ENCODE measurements around the gene PCGF3.
"Not testable (repeated sequence)": the region's sequence is repeated elsewhere in the genome, so short reads cannot be mapped to it uniquely, and the experiment has no call there.

PCGF3 gene

DNA sequence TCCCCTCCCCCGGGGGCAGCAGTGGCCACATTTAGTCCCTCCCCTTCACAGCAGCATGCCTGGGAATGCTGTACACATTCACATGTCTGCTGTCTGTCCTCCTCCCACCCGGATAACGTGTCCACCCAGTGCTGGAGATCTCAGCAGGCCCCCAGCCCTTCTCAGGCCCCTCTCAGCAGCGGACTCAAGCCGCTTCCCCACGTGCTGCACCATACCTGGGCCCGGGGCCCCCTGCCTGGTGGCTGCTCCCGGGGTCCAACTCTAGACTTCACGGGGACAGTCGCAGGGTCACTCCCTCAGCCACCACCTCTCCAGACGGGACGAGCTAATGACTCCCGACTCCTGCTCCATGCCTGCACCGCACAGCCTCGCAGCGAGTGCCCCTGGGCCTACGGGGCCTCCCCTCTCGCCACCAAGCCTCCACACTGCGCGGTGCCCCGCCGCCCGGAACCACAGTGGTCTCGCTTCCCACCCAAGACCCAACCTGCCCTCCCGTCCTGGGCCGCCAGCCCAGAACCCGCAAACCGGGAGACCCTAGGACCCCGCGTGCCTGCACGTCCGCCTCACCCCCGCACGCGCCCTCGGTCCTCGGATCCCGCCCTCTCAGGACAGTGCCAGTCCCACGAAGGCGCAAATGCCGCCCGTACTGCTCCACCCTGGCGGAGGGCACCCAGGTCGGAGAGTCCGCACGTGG is 1.3 kb upstream of the PCGF3 start:
- no peak for DNase-seq (ENCODE audit: low read depth)

- DNase-seq (ENCODE audit: low read depth) = no peak
These were observed 708 bp upstream of the PCGF3 start for GRCh38 chr4:704971-705277.

DNA sequence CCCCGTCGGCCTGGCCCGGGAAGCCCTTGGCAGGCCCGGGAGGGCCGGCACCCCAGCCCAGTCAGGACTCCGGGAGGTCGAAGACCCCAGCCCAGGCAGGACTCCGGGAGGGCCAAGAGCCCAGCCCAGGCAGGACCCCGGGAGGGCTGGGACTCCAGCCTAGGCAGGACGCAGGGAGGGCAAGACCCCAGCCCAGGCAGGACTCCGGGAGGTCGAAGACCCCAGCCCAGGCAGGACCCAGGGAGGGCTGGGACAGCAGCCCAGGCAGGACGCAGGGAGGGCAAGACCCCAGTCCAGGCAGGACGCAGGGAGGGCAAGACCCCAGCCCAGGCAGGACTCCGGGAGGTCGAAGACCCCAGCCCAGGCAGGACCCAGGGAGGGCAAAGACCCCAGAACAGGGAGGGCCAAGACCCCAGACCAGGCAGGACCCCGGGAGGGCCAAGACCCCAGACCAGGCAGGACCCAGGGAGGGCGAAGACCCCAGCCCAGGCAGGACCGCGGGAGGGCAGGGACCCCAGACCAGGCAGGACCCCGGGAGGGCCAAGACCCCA is 526 bp downstream of the PCGF3 start:
- not testable (repeated sequence) for DNase-seq (ENCODE audit: low read depth)

DNA sequence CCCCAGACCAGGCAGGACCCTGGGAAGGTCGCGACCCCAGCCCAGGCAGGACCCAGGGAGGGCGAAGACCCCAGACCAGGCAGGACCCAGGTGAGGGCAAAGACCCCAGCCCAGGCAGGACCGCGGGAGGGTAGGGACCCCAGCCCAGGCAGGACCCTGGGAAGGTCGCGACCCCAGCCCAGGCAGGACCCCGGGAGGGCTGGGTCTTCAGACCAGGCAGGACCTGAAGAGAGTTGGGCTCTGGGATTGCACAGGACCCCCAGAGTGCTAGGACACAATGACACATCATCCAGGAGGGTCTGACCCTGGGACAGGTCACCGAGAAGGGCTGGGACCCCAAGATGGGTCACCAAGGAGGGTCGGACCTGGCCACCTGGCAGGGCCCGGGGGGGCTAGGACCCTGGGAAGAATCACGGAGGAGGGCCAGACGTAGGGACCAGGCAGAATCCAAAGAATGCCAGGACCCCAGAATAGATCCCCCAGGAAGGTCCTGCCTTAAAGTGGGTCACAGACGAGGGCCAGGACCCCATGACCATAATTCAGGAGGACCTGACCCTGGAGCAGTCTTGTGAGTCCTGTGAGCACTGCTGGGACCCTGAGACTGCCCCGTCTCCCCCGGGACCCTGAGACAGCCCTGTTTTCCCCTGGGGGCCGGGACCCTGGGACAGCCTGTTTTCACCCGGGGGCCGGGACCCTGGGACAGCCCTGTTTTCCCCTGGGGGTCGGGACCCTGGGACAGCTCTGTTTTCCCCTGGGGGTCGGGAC is 1.4 kb downstream of the PCGF3 start:
- DNase-seq (ENCODE audit: low read depth) = no peak

DNA sequence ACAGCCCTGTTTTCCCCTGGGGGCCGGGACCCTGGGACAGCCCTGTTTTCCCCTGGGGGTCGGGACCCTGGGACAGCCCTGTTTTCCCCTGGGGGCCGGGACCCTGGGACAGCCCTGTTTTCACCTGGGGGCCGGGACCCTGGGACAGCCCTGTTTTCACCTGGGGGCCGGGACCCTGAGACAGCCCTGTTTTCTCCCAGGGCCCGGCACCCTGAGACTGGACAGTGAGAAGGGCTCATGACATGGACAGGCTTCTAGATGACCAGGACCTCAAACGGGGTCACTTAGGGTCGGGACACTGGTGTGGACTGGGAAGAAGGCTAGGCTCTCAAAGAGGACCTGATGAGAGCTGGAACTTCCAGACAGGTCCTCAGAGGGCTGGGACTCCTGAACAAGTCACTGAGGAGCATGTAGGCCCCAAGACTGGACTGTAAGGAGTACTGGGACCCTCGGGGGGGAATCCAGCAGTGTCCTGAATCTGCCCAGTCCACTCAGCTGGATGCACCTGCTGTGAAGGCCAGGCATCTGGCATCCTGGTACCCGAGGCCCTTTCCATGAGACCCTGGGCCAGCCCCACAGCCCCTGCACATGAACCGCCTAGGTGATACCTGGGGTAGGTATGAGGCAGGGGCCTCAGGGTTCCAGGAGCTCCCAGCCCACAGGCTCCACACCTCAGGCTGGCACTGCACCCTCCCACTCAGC is 2.4 kb downstream of the PCGF3 start:
- no peak for DNase-seq (ENCODE audit: low read depth)

DNA sequence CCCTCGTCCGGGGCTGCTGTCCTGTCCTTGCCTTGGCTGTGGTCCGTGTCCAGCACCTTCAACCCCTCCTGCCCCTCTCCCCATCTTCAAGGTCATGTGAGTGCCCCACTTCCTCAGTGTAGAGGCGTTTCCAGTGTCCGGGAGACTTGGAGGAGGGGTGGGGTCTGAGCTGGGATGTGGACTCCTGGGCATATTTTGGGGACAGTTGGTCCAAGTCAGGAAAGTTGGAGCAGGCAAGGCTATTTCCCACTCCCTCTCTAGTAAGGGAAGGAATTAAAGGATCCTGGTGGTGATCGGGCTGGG is 3.0 kb downstream of the PCGF3 start:
- no peak for DNase-seq (ENCODE audit: low read depth)

DNA sequence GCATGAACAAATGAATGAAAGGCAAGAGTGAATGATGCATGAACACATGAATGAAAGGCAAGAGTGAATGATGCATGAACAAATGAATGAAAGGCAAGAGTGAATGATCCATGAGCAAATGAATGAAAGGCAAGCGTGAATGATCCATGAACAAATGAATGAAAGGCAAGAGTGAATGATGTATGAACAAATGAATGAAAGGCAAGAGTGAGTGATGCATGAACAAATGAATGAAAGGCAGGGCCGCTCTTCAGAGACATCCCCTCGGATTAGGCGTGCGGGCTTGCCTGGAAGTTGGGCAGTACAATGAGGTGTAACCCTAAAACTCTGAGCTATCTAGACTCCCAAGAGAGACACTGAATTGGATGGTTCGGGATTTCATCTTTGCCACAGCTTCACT is 3.7 kb downstream of the PCGF3 start:
- no peak for DNase-seq (ENCODE audit: low read depth)

DNA sequence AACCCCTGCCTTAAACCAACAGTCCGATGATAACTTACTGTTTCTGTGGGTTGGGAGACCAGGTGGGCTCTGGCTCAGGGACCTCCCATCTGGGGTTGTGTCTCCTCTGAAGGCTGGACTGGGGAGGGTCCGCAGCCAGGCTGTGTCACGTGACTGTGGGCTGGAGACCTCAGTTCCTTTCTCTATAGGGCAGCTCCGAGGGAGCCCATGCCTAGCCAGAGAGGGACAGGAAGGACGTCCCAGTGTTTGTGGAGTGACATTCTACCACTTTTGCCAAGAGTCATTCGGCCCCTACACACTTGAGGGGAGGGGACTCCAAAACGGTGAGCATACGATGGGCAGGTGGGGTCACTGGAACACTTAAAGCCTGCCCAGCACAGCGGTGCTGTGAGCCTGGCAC is 4.5 kb downstream of the PCGF3 start:
- no peak for DNase-seq (ENCODE audit: low read depth)

DNA sequence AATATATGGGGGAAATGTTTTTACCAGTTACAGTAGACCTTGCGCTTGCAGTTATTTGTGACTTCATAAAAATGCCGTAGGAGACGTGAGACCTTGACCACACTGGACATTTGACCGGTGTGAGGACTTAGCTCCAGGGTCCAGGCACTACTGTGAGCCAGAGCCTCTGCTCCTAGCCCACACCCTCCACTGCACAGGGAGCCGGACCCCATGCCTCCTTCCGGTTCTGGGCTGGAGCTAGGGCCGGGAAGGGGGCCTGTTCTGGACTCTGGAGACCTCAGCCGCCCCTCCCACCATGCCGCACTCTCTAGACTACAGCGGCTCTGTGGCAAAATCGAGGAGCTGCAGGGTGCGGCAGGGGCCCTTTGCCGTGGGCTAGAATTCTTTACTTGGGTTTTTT is 5.3 kb downstream of the PCGF3 start:
- no peak for DNase-seq (ENCODE audit: low read depth)

GRCh38 chr4:712093-712492 is 6.5 kb downstream of the PCGF3 start:
- no peak for DNase-seq (ENCODE audit: low read depth)

DNA sequence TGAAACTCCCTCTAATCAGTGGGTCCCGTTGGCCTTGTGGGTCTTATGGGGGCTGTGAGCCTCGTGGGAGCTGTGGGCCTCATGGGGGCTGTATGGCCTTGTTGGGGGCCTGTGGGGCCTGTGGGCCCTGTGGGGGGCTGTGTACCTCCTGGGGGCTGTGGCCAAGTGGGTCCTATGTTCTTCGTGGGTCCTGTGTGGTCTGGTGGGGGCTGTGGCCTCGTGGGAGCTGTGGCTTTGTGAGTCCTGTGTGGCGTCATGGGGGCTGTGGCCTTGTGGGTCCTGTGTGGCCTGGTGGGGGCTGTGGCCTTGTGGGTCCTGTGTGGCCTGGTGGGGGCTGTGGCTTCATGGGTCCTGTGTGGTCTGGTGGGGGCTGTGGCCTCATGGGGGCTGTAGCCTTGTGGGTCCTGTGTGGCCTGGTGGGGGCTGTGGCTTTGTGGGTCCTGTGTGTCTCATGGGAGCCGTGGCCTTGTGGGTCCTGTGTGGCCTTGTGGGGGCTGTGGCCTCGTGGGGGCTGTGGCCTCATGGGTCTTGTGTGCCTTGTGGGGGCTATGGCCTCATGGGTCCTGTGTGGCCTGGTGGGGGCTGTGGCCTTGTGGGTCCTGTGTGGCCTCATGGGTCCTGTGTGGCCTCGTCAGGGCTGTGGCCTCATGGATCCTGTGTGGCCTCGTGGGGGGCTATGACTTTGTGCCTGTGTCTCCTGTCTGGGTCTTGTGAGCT is 7.4 kb downstream of the PCGF3 start:
- no peak for DNase-seq (ENCODE audit: low read depth)

DNA sequence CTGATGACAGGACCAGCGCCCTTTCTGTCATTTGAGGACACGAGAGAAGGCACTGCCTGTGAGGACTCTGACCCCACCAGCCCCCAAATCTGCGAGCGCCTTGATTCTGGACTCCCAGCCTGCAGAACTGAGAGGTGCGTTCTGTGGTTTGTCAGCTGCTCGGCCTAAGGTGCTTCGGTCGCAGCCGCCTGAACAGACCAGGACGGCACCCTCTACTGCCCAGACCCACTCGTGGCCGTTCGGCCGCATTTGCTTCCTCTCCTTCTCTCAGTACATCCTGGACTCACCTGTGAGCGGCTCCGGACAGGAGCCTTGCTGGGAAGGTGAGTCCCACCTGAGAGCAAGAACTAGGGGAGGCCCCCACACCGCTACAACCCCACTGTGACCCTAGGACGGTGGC is 8.5 kb downstream of the PCGF3 start:
- no peak for DNase-seq (ENCODE audit: low read depth)

DNA sequence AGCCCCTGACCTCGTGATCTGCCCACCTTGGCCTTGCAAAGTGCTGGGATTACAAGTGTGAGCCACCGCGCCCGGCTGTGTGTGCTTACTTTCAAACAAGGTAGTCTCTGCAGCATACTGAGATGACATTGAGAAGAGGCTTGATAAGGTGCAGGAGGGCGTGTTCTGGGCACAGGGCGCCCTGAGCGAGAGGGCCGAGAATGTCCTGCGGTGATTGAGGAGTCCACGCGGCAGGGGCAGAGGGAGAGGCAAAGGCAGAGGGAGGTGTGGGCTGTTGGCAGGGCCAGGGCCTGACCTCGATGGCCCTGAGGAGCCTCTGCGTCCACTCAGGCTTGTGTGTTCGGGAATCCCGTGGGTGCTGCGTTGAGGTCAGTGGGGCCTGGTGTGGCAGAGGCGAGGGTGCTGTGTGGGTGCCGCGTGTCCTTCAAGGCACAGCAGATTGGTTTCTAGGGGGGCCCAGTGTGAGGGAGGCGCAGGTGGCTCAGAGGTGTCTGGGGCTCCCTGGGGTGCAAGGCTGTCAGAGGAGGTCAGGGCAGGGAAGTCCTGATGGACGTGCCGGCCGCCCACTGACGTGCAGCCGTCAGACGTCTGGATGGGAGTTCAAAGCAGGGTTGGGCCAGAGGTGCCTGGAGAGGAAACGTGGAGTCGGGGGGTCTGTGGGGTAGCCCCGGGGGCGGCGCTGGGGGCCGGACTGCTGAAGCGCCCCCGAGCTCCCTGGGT is 12.1 kb downstream of the PCGF3 start:
- no peak for DNase-seq (ENCODE audit: low read depth)

- DNase-seq (ENCODE audit: low read depth) = no peak
These were observed 12.8 kb downstream of the PCGF3 start for GRCh38 chr4:718460-718859.

DNA sequence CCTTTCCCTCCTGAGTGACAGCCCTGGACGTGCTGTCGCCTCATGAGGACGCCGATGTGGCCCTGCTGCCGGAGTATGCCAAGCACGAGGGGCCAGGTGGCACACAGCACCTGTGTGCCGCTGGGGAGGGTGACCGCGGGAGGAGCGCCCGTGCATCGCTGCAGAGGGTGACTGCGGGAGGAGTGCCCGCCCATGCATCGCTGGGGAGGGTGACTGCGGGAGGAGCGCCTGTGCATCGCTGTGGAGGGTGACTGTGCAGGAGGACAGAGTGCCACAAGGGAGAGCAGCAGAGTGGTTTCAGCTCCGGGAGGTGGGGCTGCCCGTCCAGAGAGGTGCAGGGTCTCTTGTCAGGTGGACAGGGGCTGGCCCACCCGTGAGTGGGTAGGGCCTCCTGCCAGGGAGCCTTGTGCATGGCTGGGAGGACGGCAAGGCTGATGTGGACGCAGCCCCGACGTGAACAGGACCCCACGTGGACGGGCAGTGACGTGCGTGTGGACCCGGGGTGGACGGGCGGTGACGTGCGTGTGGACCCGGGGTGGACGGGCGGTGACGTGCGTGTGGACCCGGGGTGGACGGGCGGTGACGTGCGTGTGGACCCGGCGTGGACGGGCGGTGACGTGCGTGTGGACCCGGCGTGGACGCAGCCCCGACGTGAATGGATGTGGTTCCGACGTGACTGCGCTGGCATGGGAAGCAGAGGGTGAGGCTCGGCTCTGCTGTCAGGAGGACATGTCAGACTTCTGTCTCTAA is 14.7 kb downstream of the PCGF3 start:
- DNase-seq (ENCODE audit: low read depth) = no peak

GRCh38 chr4:721261-722168 is 15.9 kb downstream of the PCGF3 start:
- DNase-seq (ENCODE audit: low read depth) = no peak

GRCh38 chr4:722169-722725 is 16.6 kb downstream of the PCGF3 start:
- DNase-seq (ENCODE audit: low read depth) = no peak

DNA sequence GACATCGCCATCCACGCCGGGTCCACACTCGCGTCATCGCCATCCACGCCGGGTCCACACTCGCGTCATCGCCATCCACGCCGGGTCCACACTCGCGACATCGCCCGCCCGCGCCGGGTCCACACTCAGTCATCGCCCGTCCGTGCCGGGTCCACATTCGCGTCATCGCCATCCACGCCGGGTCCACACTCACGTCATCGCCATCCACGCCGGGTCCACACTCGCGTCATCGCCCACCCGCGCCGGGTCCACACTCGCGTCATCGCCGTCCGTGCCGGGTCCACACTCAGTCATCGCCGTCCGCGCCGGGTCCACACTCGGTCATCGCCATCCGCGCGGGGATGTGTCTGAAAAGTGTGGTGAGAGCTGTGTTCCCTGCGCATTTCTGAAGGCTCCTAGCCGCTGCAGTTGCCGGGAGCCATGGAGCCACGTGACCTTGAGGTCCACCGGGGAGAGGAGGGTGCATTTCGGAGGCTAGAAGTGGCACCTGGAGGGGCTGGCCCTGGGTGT is 17.3 kb downstream of the PCGF3 start:
- DNase-seq (ENCODE audit: low read depth) = no peak

DNA sequence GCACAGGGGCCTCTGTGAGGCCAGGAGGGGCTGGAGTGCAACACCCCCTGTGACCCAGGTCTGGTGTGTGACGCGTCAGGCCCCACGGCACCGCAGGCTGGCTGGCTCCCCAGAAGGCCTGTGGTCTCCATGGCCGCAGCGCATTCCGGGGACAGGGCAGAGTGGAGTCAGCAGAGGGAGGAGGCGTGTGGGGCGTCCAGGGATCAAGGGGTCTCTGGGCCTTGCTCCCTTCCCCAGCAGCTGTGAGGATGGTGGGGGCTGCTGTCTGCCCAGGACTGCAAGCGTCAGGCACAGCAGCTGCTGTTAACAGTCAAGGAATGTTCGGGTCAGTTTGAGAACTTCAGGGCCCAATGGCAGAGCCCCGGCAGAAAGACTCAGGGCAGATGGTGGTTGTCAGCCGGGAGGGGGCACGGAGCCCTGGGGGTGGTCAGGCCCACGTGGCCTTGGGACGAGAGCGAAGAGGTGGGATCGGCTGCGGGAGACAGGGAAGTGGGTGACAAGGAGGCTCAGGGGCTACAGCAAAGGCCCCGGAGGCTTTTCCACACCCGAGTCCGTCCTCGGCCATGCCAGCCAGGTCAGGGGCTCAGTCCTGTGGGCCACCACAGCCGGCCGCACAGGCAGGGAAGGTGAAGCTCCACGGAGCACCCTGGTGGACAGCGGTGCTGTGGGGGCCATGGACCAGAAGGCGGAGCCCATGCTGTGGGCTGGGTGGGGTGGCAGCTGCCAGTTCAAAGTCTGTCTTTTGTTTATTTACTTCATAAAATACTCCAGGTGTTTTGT is 18.3 kb downstream of the PCGF3 start:
- no peak for DNase-seq (ENCODE audit: low read depth)

Data from fibroblast of gingiva (primary cell).